Colonic mucosa (tissue), 4 donors: Measurements from ENCODE around the gene VPS51. TPM values are rescaled to one million over a fixed set of nuclear protein-coding genes. Genes with fewer than 3 reads are reported as not detected.

Experiments
- DNase-seq: peaks from one replicate; pipeline ENCODE4 v3.0.0-alpha.2; 2020
- H3K27ac ChIP-seq: fragments of 200-600 bp; one replicate; pipeline ENCODE4 v1.8.0; 2021
- H3K27me3 ChIP-seq: fragments of 200-600 bp; one replicate; pipeline ENCODE4 v1.8.0; 2021
- H3K36me3 ChIP-seq: fragments of 200-600 bp; one replicate; pipeline ENCODE4 v1.8.0; 2021
- H3K4me1 ChIP-seq: fragments of 200-600 bp; one replicate; pipeline ENCODE4 v1.8.0; 2021; ENCODE audit warnings: mild to moderate bottlenecking
- H3K4me3 ChIP-seq: fragments of 200-600 bp; one replicate; pipeline ENCODE4 v1.8.0; 2021
- H3K9ac ChIP-seq, 2 donors: one replicate each; pipeline ENCODE4 v1.7.0; 2013; ENCODE audit warnings: control low read depth in 2 of 2, low read depth in 2 of 2, low read length in 2 of 2
- H3K9me3 ChIP-seq: fragments of 200-600 bp; one replicate; pipeline ENCODE4 v1.8.0; 2021
- CTCF ChIP-seq: fragments of 200-600 bp; IDR thresholded peaks from one replicate; pipeline ENCODE4 v1.8.0; 2022; ENCODE audit warnings: antibody characterized with exemption, mild to moderate bottlenecking
- intact Hi-C: fragments of 100-400 bp; cut with DNase I; formaldehyde crosslinking; loops from one replicate; pipeline ENCODE4 v1.14.1; 2022
- total RNA-seq, 2 donors: library from RNA; stranded (reverse); fragmentation: NEBNext Ultra II Directional in 1 of 2; extraction: Animal tissue kit (Norgen Biotek cat#: 25700) in 1 of 2; gene quantifications; one replicate each; pipeline ENCODE4 v1.2.1, GENCODE V29; 2021
- donor health status: healthy.
- donor health status: DM: no; HTN: no; CAD: no.
- donor health status: DM: no; HTN: no; CAD: no.

The VPS51 gene
- total RNA-seq, 2 donors from 2014 or later, result 147 to 159 TPM

GRCh38 chr11:65059959-65060824 lies 35.8 kb upstream of the VPS51 start:
- Histone ChIP-seq H3K4me3 (no peak overlapping the region), H3K4me1 (no peaks in the 10 kb centered on the region), H3K27ac (no peak overlapping the region), H3K36me3 (no peaks in the 10 kb centered on the region), H3K9me3 (no peaks in the 10 kb centered on the region), H3K9ac (no peak overlapping the region), H3K27me3 (no peaks in the 10 kb centered on the region)
- TF ChIP-seq CTCF, result no peak
- intact Hi-C loops, result no loop called here
- peak; percentile 45 for DNase-seq

- no peak overlapping the region for H3K9ac ChIP-seq
- H3K9me3 ChIP-seq, result no peaks in the 10 kb centered on the region
- no peak for TF ChIP-seq CTCF
- no peaks in the 10 kb centered on the region for H3K4me1 ChIP-seq
- no peak for DNase-seq
- H3K36me3 ChIP-seq, result no peaks in the 10 kb centered on the region
- no peak overlapping the region for H3K27ac ChIP-seq
- intact Hi-C loops, result no loop called here
- H3K27me3 ChIP-seq, result no peaks in the 10 kb centered on the region
- no peak overlapping the region for H3K4me3 ChIP-seq
Measured at GRCh38 chr11:65060913-65061408, 35.1 kb upstream of the VPS51 start.

GRCh38 chr11:65063532-65063931 lies 32.5 kb upstream of the VPS51 start:
- no peak for DNase-seq
- TF ChIP-seq CTCF, result no peak
- Histone ChIP-seq H3K27me3 (no peaks in the 10 kb centered on the region), H3K9me3 (no peaks in the 10 kb centered on the region), H3K36me3 (no peaks in the 10 kb centered on the region), H3K9ac (no peak overlapping the region), H3K27ac (no peak overlapping the region), H3K4me3 (no peak overlapping the region), H3K4me1 (no peaks in the 10 kb centered on the region)
- intact Hi-C loops, result no loop called here

- Histone ChIP-seq H3K27me3 (no peaks in the 10 kb centered on the region), H3K36me3 (no peaks in the 10 kb centered on the region), H3K4me3 (no peak overlapping the region), H3K9me3 (no peaks in the 10 kb centered on the region), H3K9ac (no peak overlapping the region), H3K27ac (no peak overlapping the region), H3K4me1 (no peaks in the 10 kb centered on the region)
- intact Hi-C loops, result no loop called here
- TF ChIP-seq CTCF, result no peak
- no peak for DNase-seq
Measured at GRCh38 chr11:65064847-65065240, 31.2 kb upstream of the VPS51 start.

- TF ChIP-seq CTCF, result no peak
- intact Hi-C loops, result no loop called here
Measured at GRCh38 chr11:65065851-65066250, 30.2 kb upstream of the VPS51 start.

More at GRCh38 chr11:65065851-65066250, 30.2 kb upstream of the VPS51 start:
- no peak for DNase-seq
- no peaks in the 10 kb centered on the region for H3K9me3 ChIP-seq
- H3K4me1 ChIP-seq, result no peaks in the 10 kb centered on the region
- no peaks in the 10 kb centered on the region for H3K27me3 ChIP-seq
- no peak overlapping the region for H3K9ac ChIP-seq
- no peak overlapping the region for H3K4me3 ChIP-seq
- H3K36me3 ChIP-seq, result no peaks in the 10 kb centered on the region
- H3K27ac ChIP-seq, result no peak overlapping the region
